ENCODE results near the gene MSMO1.

GRCh38 chr4:165328708-165329107 is 1.2 kb downstream of the MSMO1 start:
- TF ChIP-seq POLR2A (IDR thresholded peaks at IDR 0.05): no peak
- TF ChIP-seq CTCF (IDR thresholded peaks at IDR 0.05): no peak

All from heart left ventricle (tissue), 13 donors.